GM12873 (cell line): Measurements from ENCODE around the gene OBP2A.

Experiments
- TF ChIP-seq, protein P1 (sequence below): IDR thresholded peaks from 2 replicates; pipeline ENCODE4 v1.5.1; 2012; ENCODE audit warnings: low read depth, mild to moderate bottlenecking, moderate library complexity, low read length, control low read depth; ENCODE audit not compliant: insufficient read depth; ENCODE audit errors: missing control alignments

The OBP2A gene

DNA sequence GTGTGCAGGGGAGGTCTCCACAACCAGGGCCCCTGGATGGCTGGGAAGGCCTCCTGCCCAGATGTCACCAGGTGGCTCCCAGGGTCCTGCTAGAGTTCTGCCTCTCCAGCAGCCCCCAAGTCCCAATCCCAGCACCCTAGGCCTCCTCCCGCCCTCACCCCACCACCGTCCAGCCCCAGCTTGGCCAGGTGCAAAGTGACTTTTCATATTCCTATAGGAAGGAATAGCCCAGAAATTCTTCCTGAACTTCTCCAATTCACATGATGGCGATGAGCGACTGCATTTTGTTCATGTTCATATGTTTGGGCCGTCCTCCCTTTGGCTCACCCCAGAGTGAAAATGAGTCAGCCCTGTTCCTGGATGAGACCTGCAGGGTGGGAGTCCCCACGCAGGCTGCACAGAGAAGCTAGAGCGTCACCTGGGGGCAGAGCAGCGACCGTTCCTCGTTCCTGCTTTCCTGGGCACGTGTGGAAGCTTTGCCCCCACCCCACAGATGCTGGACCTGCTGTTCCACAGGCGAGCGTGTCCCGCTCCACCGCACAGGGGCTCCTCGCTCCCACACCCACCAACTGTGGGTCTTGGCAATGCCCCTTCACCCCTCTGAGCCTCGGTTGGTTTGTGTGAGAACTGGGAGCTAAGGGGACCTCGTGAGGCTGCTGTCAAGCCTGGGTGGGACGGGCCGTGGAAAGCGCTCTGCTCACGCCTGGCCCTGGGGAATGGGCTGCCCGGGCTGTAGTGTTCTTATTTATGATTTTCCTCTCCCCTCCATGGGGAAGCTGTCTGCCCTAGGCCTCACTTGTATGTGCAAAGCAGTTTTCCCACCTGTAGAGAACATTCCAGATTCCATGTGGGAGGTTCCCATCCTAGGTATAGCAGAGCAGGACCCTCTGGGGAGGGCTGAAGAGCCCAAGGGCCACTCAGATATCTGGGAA lies 38.6 kb upstream of the OBP2A start:
- TF ChIP-seq, protein P1, sequence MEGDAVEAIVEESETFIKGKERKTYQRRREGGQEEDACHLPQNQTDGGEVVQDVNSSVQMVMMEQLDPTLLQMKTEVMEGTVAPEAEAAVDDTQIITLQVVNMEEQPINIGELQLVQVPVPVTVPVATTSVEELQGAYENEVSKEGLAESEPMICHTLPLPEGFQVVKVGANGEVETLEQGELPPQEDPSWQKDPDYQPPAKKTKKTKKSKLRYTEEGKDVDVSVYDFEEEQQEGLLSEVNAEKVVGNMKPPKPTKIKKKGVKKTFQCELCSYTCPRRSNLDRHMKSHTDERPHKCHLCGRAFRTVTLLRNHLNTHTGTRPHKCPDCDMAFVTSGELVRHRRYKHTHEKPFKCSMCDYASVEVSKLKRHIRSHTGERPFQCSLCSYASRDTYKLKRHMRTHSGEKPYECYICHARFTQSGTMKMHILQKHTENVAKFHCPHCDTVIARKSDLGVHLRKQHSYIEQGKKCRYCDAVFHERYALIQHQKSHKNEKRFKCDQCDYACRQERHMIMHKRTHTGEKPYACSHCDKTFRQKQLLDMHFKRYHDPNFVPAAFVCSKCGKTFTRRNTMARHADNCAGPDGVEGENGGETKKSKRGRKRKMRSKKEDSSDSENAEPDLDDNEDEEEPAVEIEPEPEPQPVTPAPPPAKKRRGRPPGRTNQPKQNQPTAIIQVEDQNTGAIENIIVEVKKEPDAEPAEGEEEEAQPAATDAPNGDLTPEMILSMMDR = no peak

DNA sequence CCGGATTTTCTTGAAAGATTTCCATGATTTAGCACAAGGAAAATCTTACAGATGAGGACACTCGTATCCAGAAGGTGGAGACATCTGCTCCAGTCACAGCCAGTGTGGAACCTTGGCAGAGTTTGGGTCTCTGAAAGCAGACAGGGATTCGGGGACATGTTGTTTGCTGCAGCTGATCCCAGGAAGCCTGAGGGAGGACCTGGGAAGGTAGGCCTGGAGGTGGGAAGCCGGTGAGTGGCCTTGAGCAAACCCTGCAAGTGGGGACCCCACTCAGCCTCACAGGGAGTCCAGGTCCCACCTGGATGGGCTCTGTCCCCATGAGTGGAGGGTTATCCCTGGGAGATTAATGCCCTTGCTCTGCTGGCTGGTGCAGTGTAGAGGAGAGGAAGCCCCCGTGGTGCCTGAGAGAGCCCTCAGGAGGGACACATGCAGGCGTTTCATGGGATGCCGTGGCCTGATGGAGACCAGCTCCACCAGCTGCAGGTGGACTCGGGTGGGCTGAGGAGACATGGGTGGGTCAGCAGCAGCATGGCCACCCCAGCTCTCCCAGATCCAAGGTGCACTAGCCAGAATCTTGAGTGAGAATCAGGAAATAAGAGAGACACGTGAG lies 37.6 kb upstream of the OBP2A start:
- TF ChIP-seq, protein P1 = no peak

DNA sequence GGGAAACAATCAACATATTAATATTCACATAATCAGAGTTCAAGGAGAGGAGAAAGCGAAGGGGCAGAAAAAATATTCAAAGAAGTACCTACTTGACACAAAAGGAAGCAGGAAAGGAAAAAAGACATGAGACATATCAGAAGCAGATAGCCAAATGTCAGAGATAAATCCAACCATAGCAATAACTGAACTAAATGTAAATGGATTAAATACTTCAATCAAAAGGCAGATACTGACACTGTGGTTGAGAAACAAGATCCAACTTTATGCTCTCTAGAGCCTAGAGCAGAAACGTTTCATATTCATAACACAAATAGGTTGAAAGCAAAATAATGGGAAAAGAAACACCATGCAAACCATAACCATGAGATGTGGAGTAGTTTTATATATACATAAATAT lies 36.5 kb upstream of the OBP2A start:
- TF ChIP-seq, protein P1 = no peak

DNA sequence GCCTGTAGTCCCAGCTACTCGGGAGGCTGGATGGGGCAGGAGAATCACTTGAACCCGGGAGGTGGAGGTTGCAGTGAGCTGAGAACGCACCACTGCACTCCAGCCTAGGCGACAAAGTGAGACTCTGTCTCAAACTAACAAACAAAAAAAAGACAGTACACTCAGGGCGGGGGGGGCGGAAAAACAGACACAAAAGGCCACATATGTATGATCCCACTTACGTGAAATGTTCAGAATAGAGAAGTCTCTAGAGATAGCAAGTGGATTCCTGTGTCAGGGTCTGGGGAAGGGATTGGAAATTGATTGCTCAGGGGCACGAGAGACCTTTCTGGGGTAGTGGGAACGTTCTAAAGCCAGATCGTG lies 33.7 kb upstream of the OBP2A start:
- TF ChIP-seq, protein P1 = no peak

DNA sequence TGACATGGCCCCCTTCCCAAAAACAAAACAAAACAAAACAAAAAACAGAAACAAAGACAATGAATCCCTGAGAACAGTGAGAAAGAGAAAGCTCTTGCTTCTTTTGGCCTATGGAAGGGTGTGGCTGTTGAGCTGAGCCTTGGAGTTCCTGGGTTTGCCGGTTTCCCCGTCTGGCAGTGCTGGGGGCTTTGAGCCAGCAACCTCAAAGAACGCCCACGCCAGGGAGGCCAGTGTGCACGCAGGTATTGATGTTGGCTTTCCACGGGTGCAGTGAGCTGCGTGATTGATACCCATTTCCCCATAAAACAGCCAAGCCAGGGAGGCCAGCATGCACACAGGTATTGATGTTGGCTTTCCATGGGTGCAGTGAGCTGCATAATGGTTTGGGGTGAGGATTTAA lies 33.0 kb upstream of the OBP2A start:
- TF ChIP-seq, protein P1 = no peak

DNA sequence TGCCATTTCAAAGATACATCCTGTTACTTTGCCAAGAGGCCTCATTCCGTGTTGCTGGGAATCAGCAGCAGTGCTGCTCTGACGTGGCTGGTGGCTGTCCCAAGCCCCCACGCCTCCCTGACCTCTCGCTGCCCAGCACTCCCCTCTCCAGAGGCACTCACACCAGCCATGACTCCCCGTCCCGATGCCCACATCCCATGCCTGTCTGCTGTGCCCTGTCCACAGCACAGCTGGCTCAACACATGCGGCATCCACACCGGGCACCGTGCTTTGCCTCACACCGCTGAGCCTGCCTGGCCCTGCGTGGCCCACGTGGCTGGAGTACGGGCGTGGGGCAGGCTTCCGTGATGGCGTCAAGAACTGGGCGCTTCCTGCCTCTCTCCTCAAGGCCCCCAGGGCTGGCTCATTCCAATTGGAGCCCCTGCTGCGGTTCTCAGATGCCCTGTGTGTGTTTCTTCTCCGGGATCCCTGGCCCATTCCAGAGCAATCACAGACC lies 32.5 kb upstream of the OBP2A start:
- TF ChIP-seq, protein P1 = no peak

DNA sequence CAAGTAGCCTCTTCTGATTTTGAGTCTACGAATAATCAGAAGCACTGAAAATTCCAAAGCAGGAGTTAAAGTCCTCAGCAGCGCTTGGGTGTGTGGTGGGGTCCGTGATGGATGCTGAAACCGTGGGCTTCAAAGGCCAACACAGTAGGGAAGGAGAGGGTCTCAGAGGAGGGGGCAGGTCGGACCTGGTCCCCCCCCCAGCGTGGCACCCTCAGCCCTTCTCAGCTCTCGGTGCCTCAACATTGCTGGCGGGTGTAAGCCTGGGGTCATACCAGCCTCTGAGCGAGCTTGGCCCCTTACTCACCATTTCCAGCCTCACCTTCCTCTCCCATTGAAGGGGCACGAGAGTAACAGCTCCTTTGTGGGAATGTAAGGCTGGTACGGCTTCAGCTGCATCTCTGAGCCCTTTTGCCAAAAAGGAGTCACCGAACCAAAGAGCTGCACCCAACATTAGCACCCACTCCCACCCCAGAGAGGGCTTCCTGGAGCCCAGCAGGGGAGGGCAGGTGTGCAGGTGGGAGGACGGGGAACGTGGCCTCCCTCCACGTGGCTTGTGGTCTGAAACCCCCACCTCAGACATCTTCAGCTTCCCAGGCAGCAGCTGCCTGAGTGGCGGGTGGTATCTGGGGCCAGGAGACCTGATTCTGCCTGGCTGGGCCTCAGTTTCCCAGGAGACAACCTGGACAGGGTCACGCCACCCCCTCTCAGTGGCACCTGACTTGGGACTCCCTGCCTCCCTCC lies 31.4 kb upstream of the OBP2A start:
- TF ChIP-seq, protein P1 = no peak
